IMR-90 (cell line): ENCODE results near the gene IL12RB1. TPM values are rescaled to one million over a fixed set of nuclear protein-coding genes. Genes with fewer than 3 reads are reported as not detected.

Experiments
- ATAC-seq: fragments of 200-7000 bp; cut with Tn5 transposase; 2 replicates; pipeline ENCODE4 v1.9.1; 2020; ENCODE audit warnings: low read depth, mild to moderate bottlenecking, moderate library complexity
- BruUV-seq: library from RNA; stranded (reverse); fragments of 400-500 nt; replicated peaks from 2 replicates; lab custom pipeline; 2021; lab: Mats Ljungman, UMichigan
- CTCF ChIA-PET: fragments of 300-600 bp; formaldehyde crosslinking; extraction: SDS; loops from one replicate; lab custom pipeline; 2021; ENCODE audit warnings: antibody characterized with exemption; lab: Yijun Ruan, JAX
- POLR2A ChIA-PET: fragments of 300-600 bp; sonication (Branson Sonifier 250); formaldehyde crosslinking; loops from one replicate; lab custom pipeline; 2022; ENCODE audit warnings: antibody characterized with exemption; ENCODE audit not compliant: unreplicated experiment; lab: Charles Lee
- DNase-seq: peaks from one replicate; pipeline ENCODE4 v3.0.0; 2013
- H2AFZ ChIP-seq: replicated peaks from 2 replicates; pipeline ENCODE3; 2013; ENCODE audit warnings: low read length, mild to moderate bottlenecking; ENCODE audit not compliant: poor library complexity
- H2AK5ac ChIP-seq: 2 replicates; pipeline ENCODE4 v1.6.1; 2013; ENCODE audit warnings: low read depth, low read length, inconsistent platforms
- H2AK9ac ChIP-seq: replicated peaks from 2 replicates; pipeline ENCODE3; 2013; ENCODE audit warnings: mild to moderate bottlenecking, low read depth, low read length, moderate library complexity; ENCODE audit not compliant: poor library complexity
- H2BK120ac ChIP-seq: 2 replicates; pipeline ENCODE4 v1.6.1; 2013; ENCODE audit warnings: low read depth, low read length, inconsistent platforms
- H2BK15ac ChIP-seq: 3 replicates; pipeline ENCODE4 v1.6.1; 2013; ENCODE audit warnings: low read depth, low read length, inconsistent platforms
- H2BK20ac ChIP-seq: 2 replicates; pipeline ENCODE4 v1.6.1; 2013; ENCODE audit warnings: low read depth, mild to moderate bottlenecking, inconsistent platforms, low read length, moderate library complexity
- H2BK5ac ChIP-seq: 2 replicates; pipeline ENCODE4 v1.6.1; 2013; ENCODE audit warnings: mild to moderate bottlenecking, low read depth, low read length, inconsistent platforms; ENCODE audit not compliant: poor library complexity, severe bottlenecking
- H3K14ac ChIP-seq: replicated peaks from 2 replicates; pipeline ENCODE4 v1.6.1; 2013; ENCODE audit warnings: low read depth, low read length, inconsistent platforms
- H3K18ac ChIP-seq: 2 replicates; pipeline ENCODE4 v1.6.1; 2013; ENCODE audit warnings: low read depth, low read length, control low read depth
- H3K23ac ChIP-seq: 2 replicates; pipeline ENCODE4 v1.6.1; 2013; ENCODE audit warnings: low read depth, low read length, inconsistent platforms
- H3K27ac ChIP-seq: 2 replicates; pipeline ENCODE4 v1.5.1; 2013; ENCODE audit warnings: mild to moderate bottlenecking, control low read depth, low read length; ENCODE audit not compliant: insufficient read depth
- H3K27me3 ChIP-seq: 2 replicates; pipeline ENCODE4 v1.6.1; 2013; ENCODE audit warnings: low read length; ENCODE audit not compliant: control insufficient read depth, insufficient read depth
- H3K36me3 ChIP-seq: 2 replicates; pipeline ENCODE4 v1.6.1; 2013; ENCODE audit warnings: low read length, mixed read lengths; ENCODE audit not compliant: control insufficient read depth, insufficient read depth
- H3K4ac ChIP-seq: 2 replicates; pipeline ENCODE4 v1.6.1; 2013; ENCODE audit warnings: low read depth, low read length, inconsistent platforms
- H3K4me1 ChIP-seq: 2 replicates; pipeline ENCODE4 v1.6.1; 2013; ENCODE audit warnings: low read length, mixed read lengths; ENCODE audit not compliant: control insufficient read depth, insufficient read depth
- H3K4me2 ChIP-seq: 2 replicates; pipeline ENCODE4 v1.6.1; 2013; ENCODE audit warnings: low read depth, mild to moderate bottlenecking, control low read depth, low read length, moderate library complexity
- H3K4me3 ChIP-seq: 2 replicates; pipeline ENCODE4 v1.5.1; 2013; ENCODE audit warnings: low read depth, mild to moderate bottlenecking, control low read depth, low read length, moderate library complexity; ENCODE audit not compliant: insufficient read depth
- H3K56ac ChIP-seq: 2 replicates; pipeline ENCODE4 v1.6.1; 2013; ENCODE audit warnings: low read length, inconsistent platforms; ENCODE audit not compliant: insufficient read depth; ENCODE audit errors: extremely low read depth
- H3K79me1 ChIP-seq, 2 experiments: 2 replicates each; pipeline ENCODE4 v1.6.1; 2013; ENCODE audit warnings: low read length in 2 of 2, inconsistent platforms in 1 of 2, low read depth in 1 of 2
- H3K9ac ChIP-seq: 2 replicates; pipeline ENCODE4 v1.6.1; 2013; ENCODE audit warnings: low read depth, low read length, control low read depth
- H3K9me1 ChIP-seq: 2 replicates; pipeline ENCODE4 v1.6.1; 2013; ENCODE audit warnings: low read length, inconsistent platforms; ENCODE audit not compliant: insufficient read depth
- H3K9me3 ChIP-seq: 2 replicates; pipeline ENCODE4 v1.6.1; 2013; ENCODE audit warnings: low read length; ENCODE audit not compliant: control insufficient read depth, insufficient read depth
- H4K20me1 ChIP-seq: 2 replicates; pipeline ENCODE4 v1.6.1; 2013; ENCODE audit warnings: low read length, inconsistent platforms; ENCODE audit not compliant: insufficient read depth
- H4K5ac ChIP-seq: 2 replicates; pipeline ENCODE4 v1.6.1; 2013; ENCODE audit warnings: mild to moderate bottlenecking, low read depth, low read length, control low read depth
- H4K8ac ChIP-seq, 2 experiments: 2 replicates each; pipeline ENCODE4 v1.6.1; 2013; ENCODE audit warnings: low read depth in 2 of 2, low read length in 2 of 2, control low read depth in 1 of 2, inconsistent platforms in 1 of 2
- H4K91ac ChIP-seq: 2 replicates; pipeline ENCODE4 v1.6.1; 2013; ENCODE audit warnings: low read depth, low read length, inconsistent platforms; ENCODE audit not compliant: insufficient read depth
- CHD1 ChIP-seq: IDR thresholded peaks from 2 replicates; pipeline ENCODE4 v1.6.1; 2012; ENCODE audit warnings: low read depth, low read length, improper control_type of control experiment
- FOS ChIP-seq: fragments of 150-350 bp; IDR thresholded peaks from 2 replicates; pipeline ENCODE4 v1.6.1; 2016; ENCODE audit warnings: low read depth, low read length
- MAZ ChIP-seq: IDR thresholded peaks from 2 replicates; pipeline ENCODE4 v1.6.1; 2012; ENCODE audit warnings: low read depth, mild to moderate bottlenecking, low read length, improper control_type of control experiment, moderate library complexity, borderline replicate concordance
- MXI1 ChIP-seq: IDR thresholded peaks from 2 replicates; pipeline ENCODE4 v1.6.1; 2012; ENCODE audit warnings: low read depth, mild to moderate bottlenecking, low read length, moderate library complexity, borderline replicate concordance
- NFE2L2 ChIP-seq: fragments of 150-350 bp; IDR thresholded peaks from 2 replicates; pipeline ENCODE4 v1.6.1; 2016; ENCODE audit warnings: low read depth, mild to moderate bottlenecking, low read length
- RAD21 ChIP-seq: IDR thresholded peaks from 2 replicates; pipeline ENCODE4 v1.6.1; 2012; ENCODE audit warnings: low read length, improper control_type of control experiment
- SMC3 ChIP-seq: fragments of 150-350 bp; IDR thresholded peaks from 2 replicates; pipeline ENCODE4 v1.6.1; 2016; ENCODE audit warnings: low read depth, mild to moderate bottlenecking, antibody characterized with exemption, low read length, moderate library complexity
- WGBS, 2 experiments: methylation state at CpG; one replicate each; pipeline versions ENCODE4 v1.1.5 to v1.1.7; 2013; ENCODE audit warnings: missing lambda C conversion rate in 2 of 2; ENCODE audit not compliant: insufficient read length in 1 of 2; ENCODE audit errors: extremely low coverage in 2 of 2; 5-methylcytosine and 5-hydroxymethylcytosine counted together
- dilution Hi-C: fragments of 300-500 bp; cut with HindIII; formaldehyde crosslinking; loops from one replicate; pipeline ENCODE4 v1.14.3; 2018; ENCODE audit warnings: low sequenced_read_pairs; ENCODE audit not compliant: unreplicated experiment
- in situ Hi-C: fragments of 300-500 bp; cut with MboI; formaldehyde crosslinking; loops from 3 replicates; pipeline ENCODE4 v1.14.3; 2019; ENCODE audit warnings: low sequenced_read_pairs, inconsistent platforms, mixed read lengths
- intact Hi-C: fragments of 100-400 bp; cut with micrococcal nuclease; formaldehyde crosslinking; loops from 2 replicates; pipeline ENCODE4 v1.10.0; 2022
- polyA plus RNA-seq, 3 experiments: library from polyadenylated mRNA; depleted of rRNA; stranded (reverse); fragments of >200 nt; gene quantifications; 2 replicates each; pipeline ENCODE4 v1.2.3, GENCODE V29; 2012; ENCODE audit warnings: low replicate concordance in 1 of 3
- total RNA-seq: library from RNA; depleted of rRNA; stranded (reverse); fragments of >200 nt; gene quantifications from 2 replicates; pipeline ENCODE4 v1.2.3, GENCODE V29; 2012
- TF ChIP-seq, protein P1 (sequence below): conservative IDR thresholded peaks from 2 replicates; pipeline ENCODE4 v1.5.1; 2012; ENCODE audit warnings: mild to moderate bottlenecking, low read depth, low read length, improper control_type of control experiment
- TF ChIP-seq, protein P2 (sequence below): fragments of 150-350 bp; IDR thresholded peaks from 2 replicates; pipeline ENCODE4 v1.6.1; 2017; ENCODE audit warnings: mild to moderate bottlenecking, antibody characterized with exemption, low read length, low read depth

Gene IL12RB1
- total and polyA plus RNA-seq, 2 of the 4 experiments (the other 2 are of a cell fraction), result not detected

DNA sequence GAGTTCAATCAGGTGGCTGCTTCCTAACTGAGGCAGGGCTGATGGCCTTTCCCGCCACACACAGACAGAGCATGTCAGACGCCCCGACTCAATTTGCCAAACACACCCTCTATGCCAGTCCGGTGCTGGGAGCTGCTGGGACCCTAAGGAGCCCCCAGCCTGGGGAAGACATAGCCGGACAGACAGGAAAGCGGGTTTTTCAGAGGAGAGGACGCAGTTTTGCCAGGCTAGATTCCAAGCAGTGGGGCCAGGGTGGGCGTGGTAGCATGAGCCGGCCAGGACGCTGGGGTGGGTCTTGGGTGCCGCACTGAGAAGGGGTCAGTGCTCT is 30.6 kb upstream of the IL12RB1 start:
- peak overlapping the region; percentile 15 for H2AK9ac ChIP-seq
- H4K5ac ChIP-seq, result no peak overlapping the region
- no peak overlapping the region for H2BK20ac ChIP-seq
- no TSS peak for BruUV-seq
- no peak overlapping the region for H3K14ac ChIP-seq
- peaks cover 6% of the 10 kb centered on the region; the same call in 1 of the 2 replicates for H3K9me1 ChIP-seq
- dilution Hi-C loops (no loop called here), intact Hi-C loops (no loop called here), in situ Hi-C loops (loop anchor here (10.0 kb wide), 1 partner anchor 297 kb away; the partner anchor contains the start of gene SSBP4)
- H3K4me2 ChIP-seq, result peak overlapping the region; percentile 60
- ChIA-PET POLR2A (interaction anchor here (1.3 kb wide), 1 partner anchor 162 kb away, joined by 3 read pairs; no protein-coding TSS in a partner anchor), CTCF (no interaction called here)
- peak overlapping the region; percentile 15 for H3K4me3 ChIP-seq
- WGBS, 2 experiments, result 12% methylated on average over 5 of the region's 11 CpGs; no CpG with 5 or more reads in 1 of the 2 experiments
- H2BK120ac ChIP-seq, result no peak overlapping the region
- TF ChIP-seq, protein P1, sequence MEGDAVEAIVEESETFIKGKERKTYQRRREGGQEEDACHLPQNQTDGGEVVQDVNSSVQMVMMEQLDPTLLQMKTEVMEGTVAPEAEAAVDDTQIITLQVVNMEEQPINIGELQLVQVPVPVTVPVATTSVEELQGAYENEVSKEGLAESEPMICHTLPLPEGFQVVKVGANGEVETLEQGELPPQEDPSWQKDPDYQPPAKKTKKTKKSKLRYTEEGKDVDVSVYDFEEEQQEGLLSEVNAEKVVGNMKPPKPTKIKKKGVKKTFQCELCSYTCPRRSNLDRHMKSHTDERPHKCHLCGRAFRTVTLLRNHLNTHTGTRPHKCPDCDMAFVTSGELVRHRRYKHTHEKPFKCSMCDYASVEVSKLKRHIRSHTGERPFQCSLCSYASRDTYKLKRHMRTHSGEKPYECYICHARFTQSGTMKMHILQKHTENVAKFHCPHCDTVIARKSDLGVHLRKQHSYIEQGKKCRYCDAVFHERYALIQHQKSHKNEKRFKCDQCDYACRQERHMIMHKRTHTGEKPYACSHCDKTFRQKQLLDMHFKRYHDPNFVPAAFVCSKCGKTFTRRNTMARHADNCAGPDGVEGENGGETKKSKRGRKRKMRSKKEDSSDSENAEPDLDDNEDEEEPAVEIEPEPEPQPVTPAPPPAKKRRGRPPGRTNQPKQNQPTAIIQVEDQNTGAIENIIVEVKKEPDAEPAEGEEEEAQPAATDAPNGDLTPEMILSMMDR, result no peak
- TF ChIP-seq NFE2L2, result no peak
- no peak for TF ChIP-seq CHD1
- TF ChIP-seq RAD21, result no peak
- no peak for TF ChIP-seq MXI1
- TF ChIP-seq FOS, result no peak
- no peak for TF ChIP-seq SMC3
- no peak for TF ChIP-seq MAZ
- TF ChIP-seq, protein P2, sequence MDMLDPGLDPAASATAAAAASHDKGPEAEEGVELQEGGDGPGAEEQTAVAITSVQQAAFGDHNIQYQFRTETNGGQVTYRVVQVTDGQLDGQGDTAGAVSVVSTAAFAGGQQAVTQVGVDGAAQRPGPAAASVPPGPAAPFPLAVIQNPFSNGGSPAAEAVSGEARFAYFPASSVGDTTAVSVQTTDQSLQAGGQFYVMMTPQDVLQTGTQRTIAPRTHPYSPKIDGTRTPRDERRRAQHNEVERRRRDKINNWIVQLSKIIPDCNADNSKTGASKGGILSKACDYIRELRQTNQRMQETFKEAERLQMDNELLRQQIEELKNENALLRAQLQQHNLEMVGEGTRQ, result no peak
- no peak overlapping the region for H2AK5ac ChIP-seq
- no peak overlapping the region for H4K91ac ChIP-seq
- H2BK5ac ChIP-seq, result no peak overlapping the region
- peaks cover 13% of the 10 kb centered on the region for H3K4me1 ChIP-seq
- H3K27me3 ChIP-seq, result no peaks in the 10 kb centered on the region
- H3K9ac ChIP-seq, result no peak overlapping the region
- H3K4ac ChIP-seq, result no peak overlapping the region
- H3K79me1 ChIP-seq, result peaks cover 6 to 14% of the 10 kb centered on the region in 2 experiments; a peak in 2 of 4 replicates
- H3K56ac ChIP-seq, result no peak overlapping the region
- H3K18ac ChIP-seq, result no peak overlapping the region
- DNase-seq, result no peak
- no peaks in the 10 kb centered on the region for H3K9me3 ChIP-seq
- no peak overlapping the region for H3K23ac ChIP-seq
- no peaks in the 10 kb centered on the region; the same call in 1 of the 2 replicates for H4K20me1 ChIP-seq
- H2AFZ ChIP-seq, result peak overlapping the region; percentile 85
- ATAC-seq, result no peak
- no peak overlapping the region for H3K27ac ChIP-seq
- peaks cover 5% of the 10 kb centered on the region for H3K36me3 ChIP-seq
- no peak overlapping the region; a peak in 1 of 4 replicates for H4K8ac ChIP-seq
- H2BK15ac ChIP-seq, result no peak overlapping the region
